Jurkat, Clone E6-1 (cell line): ENCODE results near the gene CEND1.

ENCODE experiments used
- DNase-seq: peaks from one replicate; pipeline ENCODE4 v3.0.0-alpha.2; 2011; ENCODE audit warnings: low read depth, low spot score
- H3K4me3 ChIP-seq: 2 replicates; pipeline ENCODE4 v1.5.1; 2011; ENCODE audit warnings: mild to moderate bottlenecking, low read length, control low read depth, moderate library complexity

Gene CEND1

DNA sequence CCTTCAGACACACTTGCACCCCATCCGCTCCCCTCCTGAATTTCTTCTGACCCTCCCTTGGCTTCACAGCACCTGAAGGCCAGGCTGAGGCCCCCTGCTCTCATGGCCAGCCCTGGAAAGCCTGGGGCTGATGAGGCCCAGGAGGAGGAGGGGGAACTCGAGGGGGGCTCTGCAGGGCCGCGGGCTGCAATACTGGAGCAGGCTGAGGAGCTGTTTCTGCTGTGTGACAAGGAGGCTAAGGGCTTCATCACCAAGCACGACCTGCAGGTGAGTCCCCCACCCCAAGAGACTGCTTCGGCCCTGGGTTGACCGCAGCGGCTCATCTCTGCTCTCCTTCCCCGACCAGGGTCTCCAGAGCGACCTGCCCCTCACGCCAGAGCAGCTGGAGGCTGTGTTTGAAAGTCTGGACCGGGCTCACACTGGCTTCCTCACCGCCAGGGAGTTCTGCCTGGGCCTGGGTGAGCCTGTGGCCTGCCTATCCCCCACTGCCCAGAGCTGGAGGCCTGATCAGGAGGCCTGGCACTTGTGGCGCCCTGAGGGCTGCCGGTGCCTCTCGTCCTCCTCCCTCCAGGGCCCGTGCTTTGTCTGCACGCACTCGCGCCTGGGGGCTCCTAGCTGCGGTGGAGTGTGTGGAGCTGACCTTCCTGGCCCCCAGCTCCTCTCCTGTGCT is 38.8 kb upstream of the CEND1 start:
- no peak for DNase-seq
- H3K4me3 ChIP-seq: no peak overlapping the region

DNA sequence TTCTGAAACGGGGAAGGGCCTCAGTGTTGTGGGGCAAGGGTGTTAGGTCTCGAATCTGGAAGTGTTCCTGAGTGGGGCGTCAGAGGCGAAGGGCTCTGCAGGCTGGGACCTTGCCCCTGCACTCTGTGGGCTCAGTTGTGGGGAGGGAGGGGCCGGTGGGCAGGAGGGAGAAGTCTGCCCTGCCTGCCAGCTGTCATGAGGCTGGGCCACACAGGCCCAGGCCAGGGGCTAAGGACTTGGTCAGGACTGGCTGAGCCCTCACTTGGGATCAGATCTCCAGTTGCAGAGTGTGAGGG is 38.0 kb upstream of the CEND1 start, which contains the start of gene CRACR2B:
TSS of gene CRACR2B (plus strand) at position 23 of the 296 bp plus-strand sequence. CDS start 689 bp downstream, outside the sequence.
- H3K4me3 ChIP-seq: peak within 1 kb of the TSS; percentile 40
- DNase-seq: no peak

- DNase-seq: no peak
- peak overlapping the region; percentile 40 for H3K4me3 ChIP-seq
Measured at GRCh38 chr11:827146-827896, 37.4 kb upstream of the CEND1 start.

- no peak for DNase-seq
- H3K4me3 ChIP-seq: peak overlapping the region; percentile 40
Measured at GRCh38 chr11:826836-827145, 36.9 kb upstream of the CEND1 start.

DNA sequence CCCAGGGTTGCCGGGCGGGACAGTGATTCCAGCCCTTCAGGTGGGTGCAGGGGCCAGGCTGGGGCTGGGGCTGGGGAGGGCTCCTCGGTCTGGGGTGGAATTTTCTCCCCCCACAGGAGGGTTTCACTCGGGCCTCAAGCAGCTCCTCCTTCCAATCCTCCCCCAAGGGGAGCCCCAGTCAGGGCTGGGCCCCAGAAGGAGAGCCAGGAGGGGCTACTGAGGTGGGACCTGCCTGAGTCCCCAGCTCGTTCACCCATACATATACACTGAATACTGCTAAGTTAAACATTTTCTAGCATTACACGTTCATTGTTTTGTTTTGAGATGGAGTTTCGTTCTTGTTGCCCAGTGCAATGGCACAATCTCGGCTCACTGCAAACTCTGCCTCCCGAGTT is 36.3 kb upstream of the CEND1 start:
- H3K4me3 ChIP-seq: no peak overlapping the region
- DNase-seq: no peak

GRCh38 chr11:825366-826226 is 35.7 kb upstream of the CEND1 start:
- no peak for DNase-seq
- H3K4me3 ChIP-seq: no peak overlapping the region

GRCh38 chr11:824942-825341 is 35.1 kb upstream of the CEND1 start:
- no peak overlapping the region for H3K4me3 ChIP-seq
- no peak for DNase-seq

DNA sequence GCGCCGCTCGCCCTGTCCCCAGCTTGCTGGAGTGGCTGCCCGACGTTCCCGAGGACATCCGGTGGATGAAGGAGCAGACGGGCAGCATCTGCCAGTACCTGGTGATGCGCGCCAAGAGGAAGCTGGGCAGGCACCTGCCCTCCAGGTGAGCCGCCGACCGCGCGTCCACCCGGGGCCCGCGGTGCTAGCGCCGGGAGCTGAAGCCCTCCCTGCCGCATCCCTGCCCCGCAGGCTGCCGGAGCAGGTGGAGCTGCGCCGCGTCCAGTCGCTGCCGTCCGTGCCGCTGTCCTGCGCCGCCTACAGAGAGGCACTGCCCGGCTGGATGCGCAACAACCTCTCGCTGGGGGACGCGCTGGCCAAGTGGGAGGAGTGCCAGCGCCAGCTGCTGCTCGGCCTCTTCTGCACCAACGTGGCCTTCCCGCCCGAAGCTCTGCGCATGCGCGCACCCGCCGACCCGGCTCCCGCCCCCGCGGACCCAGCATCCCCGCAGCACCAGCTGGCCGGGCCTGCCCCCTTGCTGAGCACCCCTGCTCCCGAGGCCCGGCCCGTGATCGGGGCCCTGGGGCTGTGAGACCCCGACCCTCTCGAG is 34.5 kb upstream of the CEND1 start:
- no peak overlapping the region for H3K4me3 ChIP-seq
- DNase-seq: no peak

- no peak for DNase-seq
- H3K4me3 ChIP-seq: no peak overlapping the region
Measured at GRCh38 chr11:823441-824291, 33.8 kb upstream of the CEND1 start.

- no peak for DNase-seq
- no peak overlapping the region for H3K4me3 ChIP-seq
Measured at GRCh38 chr11:821512-822371, 31.9 kb upstream of the CEND1 start.

- H3K4me3 ChIP-seq: peak overlapping the region; percentile 66
- DNase-seq: no peak
Measured at GRCh38 chr11:820655-821511, 31.0 kb upstream of the CEND1 start.

DNA sequence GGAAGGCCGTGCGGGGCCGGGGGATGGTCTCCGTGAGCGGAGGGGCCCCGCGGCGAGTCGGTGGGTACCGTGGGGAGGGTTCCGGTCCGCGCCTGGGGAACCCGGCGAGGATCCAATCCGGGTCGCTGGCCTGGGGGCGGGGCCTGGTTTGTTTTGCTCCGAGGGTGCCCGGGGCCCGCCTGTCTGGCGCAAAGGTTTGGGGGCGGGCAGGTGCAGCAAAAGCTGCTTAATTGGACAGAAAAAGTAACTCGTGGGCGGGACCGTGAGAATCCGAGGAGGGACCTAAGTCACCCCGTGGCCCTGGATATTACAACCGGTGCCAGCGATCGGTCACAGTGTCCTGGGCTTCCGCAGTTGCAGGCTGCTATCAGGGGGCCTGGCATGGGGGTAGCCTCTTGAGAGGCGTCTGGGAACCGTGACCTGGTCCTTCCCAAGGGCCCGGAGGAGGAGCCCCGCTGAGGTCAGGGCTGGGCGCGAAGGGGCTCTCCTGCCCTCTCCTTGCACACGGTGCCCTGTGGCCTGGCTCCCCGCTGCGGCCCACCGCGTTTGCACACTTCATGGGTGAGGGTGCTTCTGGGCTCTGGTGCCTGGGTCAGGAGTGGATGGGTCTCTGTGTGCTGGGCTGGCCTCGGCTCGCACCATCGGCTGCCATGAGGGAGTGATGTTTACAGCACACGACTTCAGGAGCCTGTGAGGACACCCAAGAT is 30.2 kb upstream of the CEND1 start:
- DNase-seq: peak; percentile 87
- H3K4me3 ChIP-seq: peak overlapping the region; percentile 66

DNA sequence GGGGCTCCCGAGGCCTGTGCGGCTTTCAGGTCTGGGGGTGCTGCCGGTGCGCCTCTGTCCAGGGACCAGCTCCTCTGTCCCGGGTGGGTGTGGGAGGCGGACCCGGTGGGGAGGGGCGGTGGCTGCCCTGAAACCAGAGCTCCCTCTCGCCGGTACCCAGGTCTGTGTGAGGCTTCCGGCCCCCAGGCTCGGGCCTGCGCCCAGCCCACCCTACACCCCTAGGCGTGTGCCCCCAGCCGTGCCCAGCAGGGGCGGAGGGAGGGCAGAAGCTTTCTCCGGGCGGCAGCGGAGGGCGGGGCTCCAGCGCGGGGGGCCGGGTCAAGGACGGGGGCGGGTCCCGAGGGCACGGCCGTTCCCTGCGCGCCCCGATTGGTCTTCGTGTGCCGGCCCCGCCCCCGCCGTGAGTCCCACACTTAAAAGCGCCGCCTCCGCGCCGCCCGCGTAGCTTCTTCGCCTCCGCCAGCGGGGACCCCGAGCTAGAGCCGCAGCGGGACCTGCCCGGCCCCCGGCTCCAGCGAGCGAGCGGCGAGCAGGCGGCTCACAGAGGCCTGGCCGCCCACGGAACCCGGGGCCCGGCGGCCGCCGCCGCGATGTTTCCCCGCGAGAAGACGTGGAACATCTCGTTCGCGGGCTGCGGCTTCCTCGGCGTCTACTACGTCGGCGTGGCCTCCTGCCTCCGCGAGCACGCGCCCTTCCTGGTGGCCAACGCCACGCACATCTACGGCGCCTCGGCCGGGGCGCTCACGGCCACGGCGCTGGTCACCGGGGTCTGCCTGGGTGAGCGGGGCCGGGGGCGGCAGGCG is 29.4 kb upstream of the CEND1 start:
- peak; percentile 71 for DNase-seq
- peak overlapping the region; percentile 66 for H3K4me3 ChIP-seq

- H3K4me3 ChIP-seq: peak within 1 kb of the TSS; percentile 66
- DNase-seq: no peak
Measured at GRCh38 chr11:818396-819128, 28.7 kb upstream of the CEND1 start, which contains the start of gene PNPLA2. TSS of gene PNPLA2 (plus strand) at chr11:818914. CDS start at chr11:819719, 805 bp downstream.

DNA sequence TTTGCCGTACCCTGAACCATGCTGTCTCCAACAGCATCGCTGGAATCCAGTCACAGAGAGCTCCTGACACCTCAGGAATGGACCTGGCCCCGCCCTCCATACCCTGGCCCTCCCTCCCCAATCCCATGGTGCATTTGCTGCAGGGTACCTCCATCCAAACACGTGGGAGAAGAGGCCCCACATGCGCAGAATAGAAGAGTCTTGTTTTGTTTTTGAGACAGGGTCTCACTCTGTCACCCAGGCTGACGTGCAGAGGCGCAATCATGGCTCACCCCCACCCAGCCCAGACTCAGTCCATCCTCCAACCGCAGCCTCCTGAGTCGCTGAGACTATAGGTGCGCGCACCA is 26.5 kb upstream of the CEND1 start:
- no peak for DNase-seq
- no peak overlapping the region for H3K4me3 ChIP-seq
